Measurements from ENCODE around the gene CLEC4G.
A peak's percentile ranks its signal among the peaks of the same experiment; 100 is the strongest.

CLEC4G gene

GRCh38 chr19:7706955-7707456 is 24.9 kb downstream of the CLEC4G start:
- peak in 1 of 2 donors; percentile 29 for DNase-seq
- Histone ChIP-seq H3K4me3 (no peak overlapping the region), H3K27me3 (peaks cover 0 to 42% of the 10 kb centered on the region in 2 donors), H3K36me3 (no peaks in the 10 kb centered on the region), H3K9me3 (no peaks in the 10 kb centered on the region), H3K4me1 (no peaks in the 10 kb centered on the region), H3K27ac (no peak overlapping the region)
- no peak for TF ChIP-seq CTCF (IDR thresholded peaks at IDR 0.05)
- intact Hi-C loops (cut with DNase I; ENCODE audit: low total_unique reads) = no loop called here

- H3K36me3 ChIP-seq = no peaks in the 10 kb centered on the region
- intact Hi-C loops (cut with DNase I; ENCODE audit: low total_unique reads) = no loop called here
- no peak overlapping the region for H3K27ac ChIP-seq
- no peaks in the 10 kb centered on the region for H3K4me1 ChIP-seq
- no peak overlapping the region for H3K4me3 ChIP-seq
- no peak for TF ChIP-seq CTCF (IDR thresholded peaks at IDR 0.05)
- H3K27me3 ChIP-seq = peaks cover 0 to 46% of the 10 kb centered on the region in 2 donors
- no peaks in the 10 kb centered on the region for H3K9me3 ChIP-seq
- DNase-seq = no peak
These were observed 25.5 kb downstream of the CLEC4G start for GRCh38 chr19:7706188-7706954.

DNA sequence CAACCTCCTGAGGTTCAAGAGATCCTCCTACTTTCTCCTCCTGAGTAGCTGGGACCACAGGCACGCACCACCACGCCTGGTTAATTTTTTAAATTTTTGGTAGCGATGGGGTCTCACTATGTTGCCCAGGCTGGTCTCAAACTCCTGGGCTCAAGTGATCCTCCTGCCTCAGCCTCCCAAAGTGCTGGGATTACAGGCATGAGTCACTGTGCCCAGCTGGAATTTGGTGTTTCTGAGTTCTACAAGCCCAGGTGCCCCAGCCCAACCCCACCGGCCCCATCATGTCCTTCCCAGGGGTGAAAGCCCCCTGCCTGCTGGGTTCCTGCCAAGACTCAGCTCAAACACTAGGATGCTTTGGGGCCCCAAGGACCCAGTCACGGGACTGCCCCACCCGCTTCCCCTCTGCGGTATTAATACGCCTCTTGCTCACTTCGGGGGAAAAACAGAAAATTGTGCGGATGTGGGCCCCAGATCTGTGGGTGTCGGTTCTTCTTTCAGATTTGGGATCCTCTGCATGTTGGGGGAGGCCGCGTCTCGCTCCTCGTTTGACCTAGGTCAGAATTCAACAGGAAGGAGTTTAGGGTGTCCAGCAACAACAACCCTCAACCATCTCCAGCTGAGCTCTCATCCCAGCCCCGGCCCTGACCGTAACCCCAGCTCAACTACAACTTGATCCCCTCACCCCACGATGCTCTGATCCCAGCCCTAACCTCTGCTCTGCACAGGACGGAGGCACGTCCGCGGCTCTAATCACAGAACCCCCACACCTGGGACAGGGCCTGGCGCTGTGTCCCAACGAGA is 26.3 kb downstream of the CLEC4G start:
- no peak overlapping the region for H3K4me3 ChIP-seq
- H3K9me3 ChIP-seq = no peaks in the 10 kb centered on the region
- no peaks in the 10 kb centered on the region for H3K4me1 ChIP-seq
- TF ChIP-seq CTCF (IDR thresholded peaks at IDR 0.05) = no peak
- no peak overlapping the region for H3K27ac ChIP-seq
- peak; percentile 45 to 69 for DNase-seq
- H3K36me3 ChIP-seq = no peaks in the 10 kb centered on the region
- peaks cover 0 to 53% of the 10 kb centered on the region in 2 donors for H3K27me3 ChIP-seq
- intact Hi-C loops (cut with DNase I; ENCODE audit: low total_unique reads) = no loop called here

DNA sequence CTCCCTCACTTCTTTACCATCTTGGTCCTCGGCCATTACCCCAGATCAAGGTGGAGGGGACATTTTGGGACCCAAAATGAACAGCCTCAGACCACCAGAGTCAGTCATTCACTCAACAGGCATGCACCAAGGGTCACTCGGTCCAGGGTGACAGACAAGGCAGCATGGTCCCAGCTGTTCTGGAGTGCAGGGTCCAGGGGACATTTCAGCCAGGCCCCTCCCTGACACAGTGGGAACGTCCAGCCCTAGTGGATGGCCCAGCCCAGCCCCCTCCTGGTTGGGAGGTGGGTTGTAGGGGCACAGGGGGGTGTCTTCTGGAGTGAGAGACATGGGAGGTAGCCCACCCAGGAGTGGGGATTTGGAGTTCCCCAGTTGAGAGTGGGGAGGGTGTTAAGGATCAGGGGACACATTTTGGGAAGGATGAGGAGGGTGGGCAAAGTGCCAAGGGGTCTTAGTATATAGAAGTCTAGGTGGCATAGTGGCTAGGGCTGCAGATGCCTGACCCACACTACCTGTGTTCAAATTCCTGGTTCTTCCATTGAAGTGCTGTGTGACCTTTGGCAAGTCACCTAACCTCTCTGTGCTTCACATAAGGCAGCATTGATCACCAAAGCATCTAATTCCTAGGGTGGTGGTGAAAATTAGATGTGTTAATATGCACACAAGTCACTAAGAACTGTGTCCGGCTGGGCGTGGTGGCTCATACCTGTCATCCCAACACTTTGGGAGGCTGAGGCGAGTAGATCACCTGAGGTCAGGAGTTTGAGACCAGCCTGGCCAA is 27.4 kb downstream of the CLEC4G start:
- Histone ChIP-seq H3K4me3 (no peak overlapping the region), H3K36me3 (no peaks in the 10 kb centered on the region), H3K27ac (no peak overlapping the region), H3K27me3 (peaks cover 0 to 49% of the 10 kb centered on the region in 2 donors), H3K9me3 (no peaks in the 10 kb centered on the region), H3K4me1 (no peaks in the 10 kb centered on the region)
- no peak for TF ChIP-seq CTCF (IDR thresholded peaks at IDR 0.05)
- intact Hi-C loops (cut with DNase I; ENCODE audit: low total_unique reads) = no loop called here
- no peak for DNase-seq

GRCh38 chr19:7703332-7703731 is 28.6 kb downstream of the CLEC4G start:
- TF ChIP-seq CTCF (IDR thresholded peaks at IDR 0.05) = no peak
- Histone ChIP-seq H3K27ac (no peak overlapping the region), H3K27me3 (peaks cover 0 to 53% of the 10 kb centered on the region in 2 donors), H3K9me3 (no peaks in the 10 kb centered on the region), H3K4me3 (no peak overlapping the region), H3K36me3 (no peaks in the 10 kb centered on the region), H3K4me1 (no peaks in the 10 kb centered on the region)
- intact Hi-C loops (cut with DNase I; ENCODE audit: low total_unique reads) = no loop called here
- no peak for DNase-seq
